SHP77 (cell line): ENCODE measurements around the gene MBOAT2.
"Not testable (repeated sequence)": the region's sequence is repeated elsewhere in the genome, so short reads cannot be mapped to it uniquely, and the experiment has no call there.

Experiments
- DNase-seq, 2 experiments: peaks; one replicate each; lab custom pipeline; 2025; lab: John Stamatoyannopoulos, UW

Gene MBOAT2

DNA sequence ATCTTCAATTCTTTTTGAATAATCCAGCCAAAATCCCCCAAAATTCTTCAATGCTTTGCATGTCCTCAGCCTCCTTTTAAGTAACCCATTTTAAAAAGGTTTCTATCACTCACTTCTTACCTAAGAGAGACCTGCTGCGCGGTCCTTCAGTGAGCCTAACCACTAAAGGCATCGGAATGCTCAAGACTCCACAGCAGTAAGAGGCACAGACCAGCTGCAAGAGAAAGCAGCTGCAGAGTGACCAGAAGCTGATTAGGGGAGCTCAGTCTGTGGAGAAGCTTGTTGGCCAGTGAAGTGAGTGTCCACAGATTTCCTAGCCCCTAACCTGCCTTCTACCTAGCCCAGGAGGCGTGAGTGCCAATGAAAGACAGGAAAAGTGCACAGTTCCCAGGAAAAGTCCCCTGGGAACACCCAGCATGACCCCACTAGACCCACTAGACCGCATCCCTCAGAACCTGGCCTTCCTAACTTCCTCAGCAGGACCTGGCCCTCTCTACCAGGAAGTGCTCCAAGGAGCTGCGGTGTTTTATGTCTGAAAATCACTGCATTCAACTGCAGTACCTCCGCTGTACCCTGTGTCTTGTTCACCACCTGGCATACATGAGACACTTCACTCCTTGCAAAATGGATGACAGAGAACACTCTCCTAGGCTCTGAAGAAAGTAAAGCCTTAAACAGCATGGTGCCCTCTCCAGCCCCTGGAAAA, 10.1 kb downstream of the MBOAT2 start:
- DNase-seq = no peak

DNA sequence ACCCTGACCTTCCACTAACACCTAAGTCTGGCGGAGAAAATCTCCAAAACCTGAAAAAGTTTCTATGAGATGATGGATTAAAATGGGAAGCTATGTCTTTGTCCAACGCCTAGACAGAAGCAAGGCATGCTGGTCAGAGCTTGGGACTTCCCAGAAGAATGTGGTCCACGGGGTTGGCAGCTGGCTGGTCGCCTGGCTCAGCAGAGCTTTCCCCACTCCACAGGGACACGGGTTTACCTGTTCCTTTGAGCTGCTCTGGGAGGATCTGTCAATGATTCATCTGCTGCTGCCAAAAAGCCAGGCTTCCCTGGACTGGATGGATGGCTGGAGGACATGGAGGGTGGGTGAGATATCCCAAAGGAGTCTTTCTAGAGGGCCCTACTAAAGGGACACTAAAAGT, 10.8 kb downstream of the MBOAT2 start:
- no peak for DNase-seq

DNA sequence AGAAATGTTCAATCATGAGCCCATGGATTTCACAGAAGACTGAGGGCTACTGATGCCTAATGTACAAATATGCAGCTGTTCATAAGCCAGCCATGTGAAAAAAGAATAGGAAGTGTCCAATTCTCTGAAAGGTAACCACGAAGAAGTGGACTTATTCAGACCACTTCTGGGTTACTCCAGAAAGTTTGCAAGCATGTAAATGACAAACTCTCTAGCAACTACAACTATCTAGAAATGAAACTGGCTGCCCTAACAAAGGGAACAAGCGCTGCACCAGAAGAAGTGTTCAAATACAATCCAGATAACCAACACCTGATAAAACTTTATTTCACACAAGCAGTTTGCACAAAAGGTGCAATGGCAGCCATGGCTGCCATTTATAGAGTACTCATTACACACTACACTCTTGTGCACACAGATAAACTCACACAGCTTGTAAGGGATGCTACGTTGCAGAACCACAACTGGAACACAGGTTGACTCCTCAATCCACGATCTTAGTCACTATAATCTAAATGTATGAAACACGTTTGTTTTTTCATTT, 13.9 kb downstream of the MBOAT2 start:
- DNase-seq = no peak

DNA sequence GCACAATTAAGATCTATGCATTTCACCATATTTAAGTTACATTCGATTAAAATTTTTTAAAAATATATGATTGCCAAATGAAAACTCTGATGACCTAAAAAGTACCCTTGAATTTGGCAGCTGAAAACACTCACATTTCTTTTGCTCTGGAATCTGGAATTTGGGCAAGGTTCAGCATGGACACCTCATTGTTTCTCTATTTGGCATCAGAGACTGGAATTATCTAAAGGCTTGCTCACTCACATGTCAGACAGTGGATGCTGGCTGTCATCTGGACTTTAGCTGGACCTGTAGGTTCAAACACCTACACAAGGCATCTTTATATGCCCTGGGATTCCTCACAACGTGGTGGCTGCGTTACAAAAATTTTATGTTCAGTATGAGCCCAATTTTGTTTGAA, 16.1 kb downstream of the MBOAT2 start:
- no peak for DNase-seq

DNA sequence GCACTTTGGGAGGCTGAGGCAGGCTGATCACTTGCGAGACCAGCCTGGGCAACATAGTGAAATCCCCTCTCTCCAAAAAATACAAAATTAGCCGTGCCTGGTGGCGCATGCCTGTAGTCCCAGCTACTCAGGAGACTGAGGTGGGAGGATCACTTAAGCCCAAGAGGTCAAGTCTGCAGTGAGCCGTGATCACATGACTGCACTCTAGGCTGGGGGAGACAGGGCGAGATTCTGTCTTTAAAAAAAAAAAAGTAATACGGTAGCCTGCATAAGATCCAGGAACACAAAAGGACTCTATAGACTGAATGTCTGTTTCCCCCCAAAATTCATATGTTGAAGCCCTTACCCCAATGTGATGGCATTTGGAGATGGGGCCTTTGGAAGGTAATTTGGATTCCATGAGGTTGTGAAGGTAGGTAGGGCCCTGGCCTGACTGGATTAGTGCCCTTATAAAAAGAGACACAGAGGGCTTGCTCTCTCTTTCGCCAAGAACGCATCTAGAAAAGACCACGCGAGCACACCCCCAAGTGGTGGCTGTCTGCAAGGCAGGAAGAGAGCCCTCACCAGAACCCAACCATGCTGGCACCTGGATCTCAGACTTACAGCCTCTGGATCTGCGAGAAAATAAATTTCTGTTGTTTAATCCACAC, 17.0 kb downstream of the MBOAT2 start:
- no peak for DNase-seq

DNA sequence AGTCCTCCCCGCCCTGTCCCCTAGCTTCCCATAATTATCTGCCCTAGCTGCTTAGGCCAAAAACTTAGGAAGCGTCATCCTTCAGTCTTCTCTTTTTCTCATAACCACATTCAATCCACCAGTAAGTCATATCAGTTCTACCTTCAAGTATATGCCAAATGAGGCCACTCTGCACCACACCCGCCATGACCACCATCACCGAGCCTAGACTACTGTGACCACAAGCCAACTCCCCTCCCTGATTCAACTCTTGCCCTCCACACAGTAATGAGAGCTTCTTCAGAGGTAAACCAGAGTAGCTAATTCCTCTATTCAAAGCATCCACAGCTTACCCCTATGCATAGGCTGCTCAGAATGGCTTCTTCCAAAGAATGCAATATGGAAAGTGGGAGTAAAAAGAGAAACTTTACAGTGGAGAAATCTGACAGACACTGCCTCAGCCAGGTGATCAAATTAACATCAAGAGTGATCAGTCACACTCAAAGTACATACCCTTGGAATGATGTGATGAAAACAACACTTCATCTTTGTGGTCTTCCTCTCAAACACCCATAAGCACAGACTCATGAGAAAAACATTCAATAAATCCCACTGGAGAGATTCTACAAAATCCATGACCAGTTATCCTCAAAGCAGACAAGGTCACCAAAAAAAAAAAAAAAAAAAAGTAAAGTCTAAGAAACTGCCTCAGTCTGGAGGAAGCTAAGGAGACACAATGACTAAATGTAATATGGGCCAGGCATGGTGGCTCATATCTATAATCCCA, 17.7 kb downstream of the MBOAT2 start:
- DNase-seq = no peak

DNA sequence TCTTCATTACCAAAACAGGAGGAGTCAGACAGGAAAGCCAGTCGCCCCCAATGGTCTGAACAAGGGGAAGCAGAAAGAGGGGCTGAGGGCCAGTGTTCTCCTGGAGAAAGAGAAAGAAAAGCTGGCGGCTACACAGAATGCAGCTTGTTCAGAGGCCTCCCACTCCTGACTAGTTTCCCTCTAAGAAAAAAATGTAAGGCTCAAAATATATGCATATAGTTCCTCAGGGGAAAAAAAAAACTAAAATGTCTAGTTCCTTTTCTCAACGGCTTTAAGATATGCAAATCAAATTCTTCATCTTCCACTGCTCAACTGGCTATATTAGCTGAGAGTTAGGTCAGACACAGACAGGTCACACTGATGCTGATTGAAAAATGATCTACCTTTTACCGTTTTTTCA, 18.6 kb downstream of the MBOAT2 start:
- DNase-seq = no peak

DNA sequence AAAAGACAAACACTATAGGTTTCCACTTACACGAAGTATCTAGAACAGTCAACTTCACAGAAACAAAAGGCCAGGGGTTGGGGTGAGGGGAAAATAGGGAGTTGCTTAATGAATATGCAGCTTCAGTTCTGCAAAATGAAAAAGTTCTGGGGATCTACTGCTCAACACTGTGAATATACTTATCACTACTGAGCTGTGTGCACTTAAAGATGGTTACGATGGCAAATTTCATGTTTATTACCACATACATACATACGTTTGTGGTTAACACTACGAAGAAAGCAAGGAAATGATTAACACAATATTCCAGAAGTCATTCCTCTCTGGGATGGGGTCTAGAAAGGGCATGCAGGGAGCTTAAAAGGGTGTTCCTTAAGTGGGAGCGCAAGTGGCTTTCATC, 19.3 kb downstream of the MBOAT2 start:
- no peak for DNase-seq

DNA sequence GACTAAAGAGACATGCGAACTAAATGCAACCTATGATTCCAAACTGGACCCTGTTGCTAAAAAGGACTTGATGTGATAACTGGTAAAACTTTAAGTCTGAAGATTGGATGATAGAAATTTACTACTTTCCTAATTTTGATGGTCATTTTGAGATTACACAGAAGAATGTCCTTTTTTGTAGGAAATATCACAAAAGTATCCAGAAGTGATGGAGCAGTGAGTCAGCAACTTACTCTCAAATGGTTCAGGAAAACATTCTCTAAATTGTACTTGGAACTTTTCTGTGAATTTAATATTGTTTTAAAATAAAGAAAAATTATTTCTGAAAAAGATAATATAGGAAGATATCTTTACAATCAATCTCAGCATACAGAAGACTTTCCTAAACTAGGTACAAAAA, 19.9 kb downstream of the MBOAT2 start:
- no peak for DNase-seq

DNA sequence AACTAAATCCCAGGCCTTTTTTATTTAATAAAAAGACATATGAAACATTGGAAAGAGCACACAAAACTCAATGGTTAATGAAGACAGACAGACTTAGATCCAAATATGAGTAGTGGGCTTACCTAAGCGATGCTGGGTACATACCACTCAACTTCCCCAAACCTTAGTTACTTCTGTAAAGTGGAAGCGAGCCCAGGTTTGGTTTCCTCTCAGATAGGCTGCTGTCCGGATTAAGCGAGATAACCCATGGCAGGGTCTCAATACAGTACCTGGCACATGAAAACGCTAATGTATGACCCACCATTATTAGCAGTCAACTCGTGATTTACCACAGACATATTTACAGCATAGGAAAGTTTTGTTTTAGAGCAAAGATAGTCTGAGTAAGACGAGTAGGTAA, 21.6 kb downstream of the MBOAT2 start:
- DNase-seq = no peak

DNA sequence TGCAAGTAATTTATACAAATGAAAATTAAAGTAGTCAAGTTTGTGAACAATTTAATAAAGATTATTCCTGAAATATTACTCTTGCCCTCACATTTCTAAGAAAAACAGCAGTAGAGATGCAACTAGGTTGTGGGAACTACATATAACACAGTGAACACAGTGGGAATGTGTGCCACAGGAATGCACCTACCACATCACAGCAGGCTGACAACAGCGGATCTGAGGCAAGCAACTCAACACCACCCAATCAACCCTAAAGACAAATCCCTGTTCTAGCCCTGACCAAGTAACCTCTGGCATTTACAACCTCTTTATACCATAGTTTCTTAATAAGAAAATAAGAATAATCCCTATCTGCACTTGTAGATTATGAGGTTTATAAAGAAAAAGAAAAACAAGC, 23.4 kb downstream of the MBOAT2 start:
- no peak for DNase-seq

DNA sequence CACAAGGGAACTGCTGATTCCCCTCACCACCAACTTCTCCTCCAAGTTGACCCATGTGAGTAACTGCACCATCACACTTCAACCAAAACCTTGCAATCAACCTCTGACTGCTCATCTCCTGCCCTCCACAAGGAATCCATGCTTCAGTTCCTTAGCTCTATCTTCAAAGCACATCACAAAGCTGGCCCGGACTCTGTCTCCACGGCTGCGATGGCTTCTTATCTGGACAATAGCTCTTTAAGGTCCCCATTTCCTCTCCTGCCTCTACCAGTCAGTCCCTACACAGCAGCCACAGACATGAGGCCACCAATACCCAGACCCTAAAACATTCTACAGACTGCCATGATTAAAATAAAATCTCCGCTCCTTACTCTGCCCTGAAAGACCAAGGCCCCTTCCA, 25.7 kb downstream of the MBOAT2 start:
- DNase-seq = no peak

DNA sequence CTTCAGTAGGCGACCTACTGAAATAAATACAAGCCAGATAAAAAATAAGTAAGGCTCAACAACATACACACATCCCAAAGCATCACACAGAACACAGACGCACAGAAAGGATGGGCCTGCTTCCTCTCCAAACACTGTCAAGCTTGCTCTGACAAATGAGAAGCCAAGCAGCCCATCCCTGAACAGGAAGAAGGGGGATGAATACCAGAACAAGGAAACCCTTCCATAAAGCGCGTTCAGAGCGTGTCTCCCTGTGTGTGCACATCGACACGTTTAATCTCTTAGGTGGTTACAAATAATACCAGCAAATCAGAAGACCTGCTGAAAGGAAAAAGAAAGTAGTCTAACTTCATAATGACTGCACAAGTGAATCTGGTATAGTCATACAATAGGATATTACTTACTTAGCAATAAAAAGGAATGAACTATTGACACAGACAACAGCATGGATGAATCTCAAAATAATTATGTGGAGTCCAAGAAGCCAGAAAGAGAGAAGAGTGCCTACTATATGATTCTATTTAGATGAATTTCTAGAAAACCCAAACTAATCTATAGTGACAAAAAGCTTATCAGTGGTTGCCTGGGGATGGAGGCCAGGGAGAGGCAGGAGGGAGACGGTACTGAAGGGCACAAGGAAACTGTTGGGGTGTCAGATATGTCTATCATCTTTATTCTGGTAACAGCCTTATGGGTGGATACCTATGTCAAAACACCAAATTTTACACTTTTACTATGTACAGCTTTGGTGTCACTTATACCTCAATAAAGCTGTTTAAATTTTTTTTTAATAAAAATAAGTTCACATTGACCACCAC, 26.8 kb downstream of the MBOAT2 start:
- no peak for DNase-seq

DNA sequence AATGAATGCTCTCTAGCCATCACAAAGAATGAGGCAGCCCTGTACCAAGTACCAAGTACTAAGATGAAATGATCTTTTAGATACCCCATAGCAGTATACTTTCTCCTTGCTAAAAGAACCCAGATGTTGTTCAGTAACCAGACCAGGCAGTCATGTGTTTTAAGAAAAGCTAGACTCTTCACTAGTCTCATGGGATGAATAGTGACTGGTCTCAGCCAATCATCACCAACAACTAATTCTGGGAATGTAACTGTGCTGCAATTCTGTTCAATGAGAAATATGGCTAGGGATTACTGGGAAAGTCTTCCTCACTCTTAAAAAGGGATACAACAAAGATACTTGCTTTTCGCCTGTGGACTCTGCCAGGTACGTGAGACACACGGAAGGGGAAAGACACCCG, 29.5 kb downstream of the MBOAT2 start:
- no peak for DNase-seq

DNA sequence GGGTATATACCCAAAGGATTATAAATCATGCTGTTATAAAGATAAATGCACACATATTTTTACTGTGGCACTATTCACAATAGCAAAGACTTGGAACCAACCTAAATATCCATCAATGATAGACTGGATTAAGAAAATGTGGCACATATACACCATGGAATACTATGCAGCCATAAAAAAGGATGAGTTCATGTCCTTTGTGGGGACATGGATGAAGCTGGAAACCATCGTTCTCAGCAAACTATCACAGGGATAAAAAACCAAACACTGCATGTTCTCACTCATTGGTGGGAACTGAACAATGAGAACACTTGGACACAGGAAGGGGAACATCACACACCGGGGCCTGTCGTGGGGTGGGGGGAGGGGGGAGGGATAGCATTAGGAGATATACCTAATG, 30.5 kb downstream of the MBOAT2 start:
- DNase-seq = not testable (repeated sequence)

DNA sequence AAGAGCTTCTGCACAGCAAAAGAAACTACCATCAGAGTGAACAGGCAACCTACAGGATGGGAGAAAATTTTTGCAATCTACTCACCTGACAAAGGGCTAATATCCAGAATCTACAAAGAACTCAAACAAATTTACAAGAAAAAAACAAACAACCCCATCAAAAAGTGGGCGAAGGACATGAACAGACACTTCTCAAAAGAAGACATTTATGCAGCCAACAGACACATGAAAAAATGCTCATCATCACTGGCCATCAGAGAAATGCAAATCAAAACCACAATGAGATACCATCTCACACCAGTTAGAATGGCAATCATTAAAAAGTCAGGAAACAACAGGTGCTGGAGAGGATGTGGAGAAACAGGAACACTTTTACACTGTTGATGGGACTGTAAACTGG, 30.9 kb downstream of the MBOAT2 start:
- not testable (repeated sequence) for DNase-seq

DNA sequence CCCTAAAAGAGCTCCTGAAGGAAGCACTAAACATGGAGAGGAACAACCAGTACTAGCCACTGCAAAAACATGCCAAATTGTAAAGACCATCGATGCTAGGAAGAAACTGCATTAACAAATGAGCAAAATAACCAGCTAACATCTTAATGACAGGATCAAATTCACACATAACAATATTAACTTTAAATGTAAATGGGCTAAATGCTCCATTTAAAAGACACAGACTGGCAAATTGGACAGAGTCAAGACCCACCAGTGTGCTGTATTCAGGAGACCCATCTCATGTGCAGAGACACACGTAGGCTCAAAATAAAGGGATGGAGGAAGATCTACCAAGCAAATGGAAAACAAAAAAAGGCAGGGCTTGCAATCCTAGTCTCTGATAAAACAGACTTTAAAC, 34.1 kb downstream of the MBOAT2 start:
- not testable (repeated sequence) for DNase-seq

DNA sequence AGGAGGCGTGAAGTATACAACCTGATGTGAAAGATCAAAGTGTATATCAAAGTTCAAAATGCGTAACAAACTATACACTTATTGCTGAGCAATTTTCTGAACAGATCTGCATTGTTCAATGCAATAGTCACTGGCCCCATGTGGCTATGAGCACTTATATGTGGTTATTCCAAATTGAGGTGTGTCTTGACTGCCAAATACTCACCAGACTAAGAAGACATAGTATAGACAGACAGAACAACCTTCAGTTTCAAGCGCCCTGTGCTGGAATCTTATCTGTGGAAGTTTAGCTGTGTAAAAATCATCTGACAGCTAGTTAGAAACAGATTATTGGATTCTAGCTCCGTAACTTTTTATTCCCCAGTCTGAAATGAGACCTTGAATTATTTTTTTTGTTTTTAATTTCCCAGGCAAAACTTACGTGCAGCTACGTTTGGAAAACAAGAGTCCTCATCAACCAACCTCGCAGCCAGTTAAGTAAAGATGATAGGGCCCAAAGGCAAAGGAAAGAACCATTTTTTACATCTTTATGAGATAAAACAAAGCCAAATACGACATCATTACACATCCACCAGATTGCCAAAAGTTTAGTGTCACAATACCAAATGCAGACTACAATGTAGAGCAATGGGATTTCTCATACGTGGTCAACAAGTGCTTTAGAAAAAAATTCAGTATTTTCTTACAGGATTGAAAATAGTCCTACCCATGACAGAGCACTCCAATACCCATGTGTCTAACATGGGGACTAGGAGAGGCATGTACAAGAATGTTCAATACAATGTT, 37.2 kb downstream of the MBOAT2 start:
- DNase-seq = no peak

DNA sequence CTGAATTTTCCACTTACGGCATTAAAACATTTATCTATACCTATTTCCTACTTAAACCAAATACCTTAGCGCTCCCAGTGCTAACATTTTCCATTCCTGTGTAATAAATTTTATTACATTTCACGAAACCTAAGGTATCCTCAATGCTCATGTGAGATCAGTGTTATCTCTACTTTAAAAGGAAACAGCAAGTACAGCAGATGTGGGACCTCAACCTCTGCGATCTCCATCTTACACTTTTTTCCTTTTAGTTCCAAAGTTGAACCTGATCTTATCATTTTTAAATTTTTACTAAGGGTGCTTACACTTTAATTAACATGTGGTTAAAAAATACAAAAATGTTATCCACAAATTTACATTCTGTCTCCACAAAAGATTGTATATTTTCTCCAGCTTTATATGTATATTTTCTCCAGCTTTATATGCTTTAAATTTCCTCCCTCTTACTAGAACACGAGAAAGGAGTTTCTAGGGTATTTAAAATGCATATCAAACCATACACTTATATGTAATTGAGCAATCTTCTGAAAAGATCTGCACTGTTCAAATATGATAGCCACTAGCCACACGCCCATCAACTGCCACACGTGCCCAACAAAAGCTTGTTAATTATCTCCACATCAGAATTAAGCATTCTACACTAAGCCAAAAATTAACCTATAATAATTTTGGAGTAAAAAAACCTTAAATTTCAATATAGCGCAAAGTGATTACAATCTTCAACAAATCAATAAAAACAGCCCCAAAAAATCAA, 38.1 kb downstream of the MBOAT2 start:
- DNase-seq = no peak

DNA sequence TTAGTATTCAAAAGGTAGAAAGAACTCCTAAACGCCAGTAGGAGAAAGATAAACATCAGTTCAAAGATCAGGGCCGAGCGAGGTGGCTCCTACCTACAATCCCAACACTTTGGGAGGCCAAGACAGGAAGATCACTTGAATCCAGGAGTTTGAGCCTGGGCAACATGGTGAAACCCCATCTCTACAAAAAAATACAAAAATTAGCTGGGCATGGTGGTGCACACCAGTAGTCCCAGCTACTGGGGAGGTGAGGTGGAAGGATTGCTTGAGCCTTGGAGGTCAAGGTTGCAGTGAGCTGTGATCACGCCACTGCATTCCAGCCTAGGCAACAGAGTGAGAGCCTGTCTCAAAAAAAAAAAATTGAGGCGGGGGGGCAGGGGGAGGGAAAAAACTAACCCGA, 40.6 kb downstream of the MBOAT2 start:
- no peak for DNase-seq

DNA sequence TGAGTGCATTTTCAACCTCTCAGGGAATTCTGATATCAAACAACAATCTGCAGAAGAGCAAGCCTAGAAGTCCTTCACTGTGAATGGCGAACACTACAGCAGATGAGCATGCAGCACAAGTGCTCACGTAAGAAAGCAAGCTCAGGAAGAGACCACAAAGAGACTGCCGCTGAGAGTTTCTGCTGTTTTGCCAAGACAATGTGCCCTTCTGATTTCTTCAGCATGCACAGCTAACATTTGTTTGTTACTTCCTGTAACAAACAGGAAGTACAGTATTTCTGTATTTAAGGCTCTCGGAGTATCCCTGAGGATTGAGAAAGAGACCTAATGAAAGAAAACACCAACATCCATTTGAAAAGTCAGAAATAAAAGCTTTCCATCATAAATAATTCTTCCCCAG, 45.9 kb downstream of the MBOAT2 start:
- DNase-seq = no peak
